NCI-H2196 treated with DMSO at 0.1 percent for 48 hours (cell line): Measurements from ENCODE around the gene PNMT.

Experiments
- DNase-seq: peaks from one replicate; lab custom pipeline; 2025; ENCODE audit not compliant: unreplicated experiment; lab: John Stamatoyannopoulos, UW

PNMT gene

DNA sequence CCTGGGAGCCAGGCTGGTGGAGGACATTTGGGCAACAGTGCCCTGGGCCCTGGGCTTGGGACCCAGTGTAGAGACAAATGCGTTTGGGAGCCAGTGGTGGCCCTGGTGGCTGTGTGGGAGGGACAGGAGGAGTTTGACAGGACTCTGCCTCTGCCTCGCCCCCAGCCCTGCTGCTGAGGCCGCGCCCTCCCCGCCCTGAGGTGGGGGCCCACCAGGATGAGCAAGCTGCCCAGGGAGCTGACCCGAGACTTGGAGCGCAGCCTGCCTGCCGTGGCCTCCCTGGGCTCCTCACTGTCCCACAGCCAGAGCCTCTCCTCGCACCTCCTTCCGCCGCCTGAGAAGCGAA lies 15.0 kb upstream of the PNMT start:
- no peak for DNase-seq

DNA sequence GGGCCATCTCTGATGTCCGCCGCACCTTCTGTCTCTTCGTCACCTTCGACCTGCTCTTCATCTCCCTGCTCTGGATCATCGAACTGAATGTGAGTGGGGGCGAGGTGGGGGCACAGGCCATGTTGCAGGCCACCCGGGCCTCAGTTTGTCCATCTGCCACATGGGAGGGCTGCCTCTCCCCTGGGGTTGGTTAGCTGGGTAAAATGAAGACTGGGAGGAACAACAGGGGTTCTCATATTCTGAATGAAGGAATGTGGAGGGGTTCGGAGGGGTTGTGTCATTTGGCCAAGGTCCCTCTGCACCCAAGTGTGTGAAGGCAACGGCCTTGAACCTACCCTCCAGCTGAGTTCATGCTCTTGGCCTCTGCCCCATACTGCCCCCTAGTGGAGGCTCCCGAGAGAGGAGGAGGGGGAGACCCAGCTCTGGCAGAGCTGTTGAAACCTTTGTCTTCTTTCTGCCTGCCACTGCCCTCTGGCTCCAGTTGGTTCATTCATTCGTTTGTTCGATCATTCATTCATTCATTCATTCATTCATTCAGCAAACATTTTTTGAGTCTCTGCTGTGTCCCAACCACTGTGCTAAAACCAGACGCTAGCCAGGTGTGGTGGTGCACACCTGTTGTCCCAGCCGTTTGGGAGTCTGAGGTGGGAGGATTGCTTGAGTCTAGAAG lies 14.5 kb upstream of the PNMT start:
- no peak for DNase-seq

DNA sequence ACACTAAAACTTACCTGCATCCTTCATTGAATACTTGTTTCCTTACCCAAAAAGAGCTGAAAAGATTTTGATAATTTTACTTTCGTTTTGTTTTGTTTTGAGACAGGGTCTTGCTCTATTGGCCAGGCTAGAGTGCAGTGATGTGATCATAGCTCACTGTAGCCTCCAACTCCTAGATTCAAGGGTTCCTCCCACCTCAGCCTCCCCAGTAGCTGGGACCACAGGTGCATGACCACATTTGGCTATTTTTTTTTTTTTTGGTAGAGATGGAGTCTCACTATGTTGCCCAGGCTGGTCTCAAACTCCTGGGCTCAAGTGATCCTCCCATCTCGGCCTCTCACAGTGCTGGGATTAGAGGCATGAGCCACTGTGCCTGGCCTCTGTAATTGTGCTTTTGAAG lies 13.1 kb upstream of the PNMT start:
- no peak for DNase-seq

DNA sequence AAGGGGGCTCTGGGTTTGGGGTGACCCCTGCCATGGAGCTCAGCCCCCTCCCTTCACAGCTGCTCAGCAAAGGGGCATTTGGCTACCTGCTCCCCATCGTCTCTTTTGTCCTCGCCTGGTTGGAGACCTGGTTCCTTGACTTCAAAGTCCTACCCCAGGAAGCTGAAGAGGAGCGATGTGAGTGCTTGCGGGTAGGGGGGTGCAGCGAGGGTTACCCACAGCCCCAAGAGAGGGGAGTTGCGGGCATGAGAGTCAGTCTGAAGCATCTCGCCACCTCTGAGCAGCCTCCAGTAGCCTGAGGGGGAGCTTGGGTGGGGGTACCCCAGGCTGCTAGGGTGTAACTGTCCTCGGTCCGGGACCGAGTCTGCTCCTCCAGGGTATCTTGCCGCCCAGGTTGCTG lies 9.9 kb upstream of the PNMT start:
- DNase-seq, result no peak

GRCh38 chr17:39658760-39659159 lies 9.5 kb upstream of the PNMT start:
- no peak for DNase-seq

DNA sequence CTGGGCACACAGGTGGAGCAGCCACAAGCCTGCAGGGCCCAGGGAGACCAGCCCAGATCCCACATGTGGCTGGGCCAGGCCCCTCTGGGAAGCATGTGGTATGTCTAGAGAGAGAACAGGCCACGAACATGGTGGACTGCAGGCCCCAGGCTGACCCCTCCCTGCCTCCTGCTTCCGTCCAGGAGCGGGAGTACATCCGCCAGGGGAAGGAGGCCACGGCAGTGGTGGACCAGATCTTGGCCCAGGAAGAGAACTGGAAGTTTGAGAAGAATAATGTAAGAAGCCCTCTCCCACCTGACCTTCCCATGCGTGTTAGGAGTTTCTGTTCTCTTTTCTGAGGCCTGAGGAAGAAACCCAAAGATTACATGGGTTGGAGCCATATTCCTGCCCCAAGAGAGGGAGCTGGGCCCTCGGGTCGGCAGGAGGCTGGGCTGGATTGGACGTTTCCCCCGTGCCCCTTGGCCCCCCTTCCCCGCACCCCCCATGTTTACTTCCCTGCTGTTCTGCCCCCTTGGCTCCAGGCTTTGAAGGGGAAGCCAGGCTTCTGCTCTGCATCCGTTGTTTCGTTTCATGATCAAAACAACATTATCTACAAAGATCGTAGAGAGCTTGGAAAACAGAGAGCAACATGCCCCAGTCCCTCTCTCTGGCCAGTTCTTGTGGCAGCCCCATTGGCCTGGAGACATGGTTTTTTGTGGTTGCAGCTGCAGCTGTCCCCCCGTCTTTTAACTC lies 8.8 kb upstream of the PNMT start:
- no peak for DNase-seq

GRCh38 chr17:39660011-39660360 lies 8.3 kb upstream of the PNMT start:
- no peak for DNase-seq

GRCh38 chr17:39660397-39661385 lies 7.6 kb upstream of the PNMT start:
- no peak for DNase-seq

- DNase-seq, result no peak
Observed at GRCh38 chr17:39661744-39662541, 6.3 kb upstream of the PNMT start.

GRCh38 chr17:39662551-39663339 lies 5.5 kb upstream of the PNMT start:
- no peak for DNase-seq

- DNase-seq, result no peak
Observed at GRCh38 chr17:39663340-39663687, 4.9 kb upstream of the PNMT start.

GRCh38 chr17:39663688-39664580 lies 4.3 kb upstream of the PNMT start:
- no peak for DNase-seq

- DNase-seq, result no peak
Observed at GRCh38 chr17:39664581-39665561, 3.4 kb upstream of the PNMT start, which contains the start of gene TCAP. TCAP (plus strand) TSS chr17:39665349; CDS start chr17:39665360, 11 bp downstream.

GRCh38 chr17:39665642-39666224 lies 2.5 kb upstream of the PNMT start:
- no peak for DNase-seq

- no peak for DNase-seq
Observed at GRCh38 chr17:39666231-39666600, 2.0 kb upstream of the PNMT start.

GRCh38 chr17:39666601-39667261 lies 1.5 kb upstream of the PNMT start:
- DNase-seq, result no peak

GRCh38 chr17:39667262-39667944 lies 850 bp upstream of the PNMT start:
- DNase-seq, result no peak
